ENCODE results near the gene CEP152. TPM values are rescaled to one million over a fixed set of nuclear protein-coding genes. Genes with fewer than 3 reads are reported as not detected.

Gene CEP152
- total RNA-seq, 2 experiments from 2014 or later: 41.5 to 43.1 TPM

GRCh38 chr15:48833526-48834239 is 22.8 kb upstream of the CEP152 start:
- no peaks in the 10 kb centered on the region for H3K4me1 Mint-ChIP-seq
- no peak overlapping the region for H3K4me3 Mint-ChIP-seq
- no peak overlapping the region for H3K27ac Mint-ChIP-seq
- POLR2A ChIA-PET: no interaction called here
- DNase-seq: no peak
- H3K27me3 Mint-ChIP-seq: peaks cover 25% of the 10 kb centered on the region
- no peaks in the 10 kb centered on the region for H3K36me3 Mint-ChIP-seq (ENCODE audit: low read depth)
- CTCF ChIA-PET: no interaction called here
- H3K9me3 Mint-ChIP-seq: peaks cover 5% of the 10 kb centered on the region

DNA sequence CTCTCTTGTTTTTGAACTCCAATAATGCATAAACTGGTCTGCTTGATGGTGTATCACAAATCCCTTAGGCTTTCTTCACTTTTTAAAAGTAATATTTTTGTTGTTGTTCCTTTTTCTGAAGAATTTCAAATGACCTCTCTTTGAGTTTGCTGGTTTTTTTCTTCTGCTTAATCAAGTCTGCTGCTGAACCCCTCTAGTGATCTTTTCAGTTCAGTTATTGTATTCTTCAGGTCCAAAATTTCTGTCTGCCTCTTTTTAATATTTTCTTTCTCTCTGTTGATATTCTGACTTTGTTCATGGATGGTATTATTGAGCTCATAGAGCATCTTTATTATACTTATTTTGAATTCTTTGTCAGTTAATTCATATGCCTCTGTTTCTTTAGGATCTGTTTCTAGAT is 21.8 kb upstream of the CEP152 start:
- CTCF ChIA-PET: no interaction called here
- no peaks in the 10 kb centered on the region for H3K4me1 Mint-ChIP-seq

DNA sequence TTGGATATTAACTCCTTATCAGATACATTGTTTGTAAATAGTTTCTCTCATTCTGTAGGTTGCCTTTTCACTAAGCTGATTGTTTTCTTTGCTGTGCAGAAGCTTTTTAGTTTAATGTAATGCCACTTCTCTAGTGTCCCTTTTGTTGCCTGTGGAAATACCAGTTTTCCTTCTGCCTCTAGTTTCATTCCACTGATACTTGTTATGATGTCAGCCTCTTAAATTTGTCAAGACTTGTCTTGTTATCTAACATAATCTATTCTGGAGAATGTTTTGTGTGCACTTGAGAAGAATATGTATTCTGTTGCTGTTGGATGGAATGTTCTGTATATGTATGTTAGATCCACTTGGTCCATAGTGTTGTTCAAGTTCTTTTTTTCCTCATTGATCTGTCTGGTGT is 18.0 kb upstream of the CEP152 start:
- H3K4me1 Mint-ChIP-seq: no peaks in the 10 kb centered on the region

More for the DNA sequence above, 21.8 kb upstream of the CEP152 start:
- Mint-ChIP-seq H3K4me3 (no peak overlapping the region), H3K27ac (no peak overlapping the region), H3K9me3 (peaks cover 5% of the 10 kb centered on the region), H3K27me3 (peaks cover 22% of the 10 kb centered on the region), H3K36me3 (ENCODE audit: low read depth) (no peaks in the 10 kb centered on the region)
- DNase-seq: no peak
- POLR2A ChIA-PET: no interaction called here

GRCh38 chr15:48828471-48828870 is 17.6 kb upstream of the CEP152 start:
- CTCF ChIA-PET: no interaction called here
- H3K27ac Mint-ChIP-seq: no peak overlapping the region
- no peaks in the 10 kb centered on the region for H3K36me3 Mint-ChIP-seq (ENCODE audit: low read depth)
- peaks cover 2% of the 10 kb centered on the region for H3K9me3 Mint-ChIP-seq
- DNase-seq: no peak
- H3K4me1 Mint-ChIP-seq: no peaks in the 10 kb centered on the region
- POLR2A ChIA-PET: no interaction called here
- H3K4me3 Mint-ChIP-seq: no peak overlapping the region
- H3K27me3 Mint-ChIP-seq: peaks cover 18% of the 10 kb centered on the region

More for the DNA sequence above, 18.0 kb upstream of the CEP152 start:
- H3K27me3 Mint-ChIP-seq: peaks cover 19% of the 10 kb centered on the region
- ChIA-PET POLR2A (no interaction called here), CTCF (no interaction called here)
- H3K27ac Mint-ChIP-seq: no peak overlapping the region
- H3K36me3 Mint-ChIP-seq (ENCODE audit: low read depth): no peaks in the 10 kb centered on the region
- H3K9me3 Mint-ChIP-seq: peaks cover 3% of the 10 kb centered on the region
- no peak overlapping the region for H3K4me3 Mint-ChIP-seq
- DNase-seq: no peak

DNA sequence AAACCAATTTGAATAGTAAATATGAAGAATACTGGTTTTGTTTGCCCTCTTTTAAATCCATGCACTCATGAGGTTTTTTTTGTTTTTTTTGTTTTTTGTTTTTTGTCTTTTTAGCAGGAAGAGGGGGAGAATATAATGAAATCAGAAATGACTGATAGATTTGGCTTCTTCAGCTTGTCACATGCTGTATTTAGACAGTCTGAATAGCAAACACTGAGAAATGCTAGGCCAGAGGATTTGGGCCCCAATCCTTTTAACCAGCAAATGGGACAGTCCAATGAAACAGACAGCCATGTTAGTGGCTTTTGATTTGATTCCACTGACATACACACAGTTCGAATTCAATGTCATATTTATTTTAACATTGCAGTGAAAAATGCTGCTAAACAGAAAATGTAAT is 14.2 kb upstream of the CEP152 start:
- ChIA-PET CTCF (no interaction called here), POLR2A (no interaction called here)
- no peak overlapping the region for H3K4me3 Mint-ChIP-seq
- peaks cover 25% of the 10 kb centered on the region for H3K27me3 Mint-ChIP-seq
- H3K9me3 Mint-ChIP-seq: no peaks in the 10 kb centered on the region
- H3K4me1 Mint-ChIP-seq: no peaks in the 10 kb centered on the region
- no peak for DNase-seq
- no peak overlapping the region for H3K27ac Mint-ChIP-seq
- no peaks in the 10 kb centered on the region for H3K36me3 Mint-ChIP-seq (ENCODE audit: low read depth)

- H3K4me3 Mint-ChIP-seq: no peak overlapping the region
- ChIA-PET CTCF (no interaction called here), POLR2A (no interaction called here)
- no peak overlapping the region for H3K27ac Mint-ChIP-seq
- H3K36me3 Mint-ChIP-seq (ENCODE audit: low read depth): no peaks in the 10 kb centered on the region
- no peak for DNase-seq
- peaks cover 22% of the 10 kb centered on the region for H3K27me3 Mint-ChIP-seq
- no peaks in the 10 kb centered on the region for H3K9me3 Mint-ChIP-seq
- no peaks in the 10 kb centered on the region for H3K4me1 Mint-ChIP-seq
Measured at GRCh38 chr15:48823706-48824105, 12.8 kb upstream of the CEP152 start.

GRCh38 chr15:48823237-48823636 is 12.4 kb upstream of the CEP152 start:
- CTCF ChIA-PET: no interaction called here
- POLR2A ChIA-PET: no interaction called here
- H3K27ac Mint-ChIP-seq: no peak overlapping the region
- DNase-seq: no peak
- H3K9me3 Mint-ChIP-seq: no peaks in the 10 kb centered on the region
- no peaks in the 10 kb centered on the region for H3K36me3 Mint-ChIP-seq (ENCODE audit: low read depth)
- H3K4me3 Mint-ChIP-seq: no peak overlapping the region
- peaks cover 21% of the 10 kb centered on the region for H3K27me3 Mint-ChIP-seq
- H3K4me1 Mint-ChIP-seq: no peaks in the 10 kb centered on the region

DNA sequence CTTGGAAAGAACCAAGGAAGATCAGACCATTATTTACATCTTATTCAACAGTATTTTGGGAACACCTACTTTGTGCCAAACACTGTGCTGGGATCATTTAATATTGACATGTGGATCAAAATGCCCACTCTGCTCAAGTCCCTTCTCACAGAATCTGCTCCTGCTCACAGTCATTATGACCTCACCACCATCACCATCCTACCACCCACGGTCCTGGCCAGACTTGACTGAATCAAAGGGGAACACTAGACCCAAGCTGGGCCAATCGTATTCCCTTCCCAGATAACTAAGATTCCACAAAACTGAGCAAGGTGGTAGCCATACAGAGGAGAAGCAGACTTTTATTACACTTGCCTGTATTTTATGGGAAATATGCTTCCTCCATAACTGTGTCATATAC is 3.4 kb upstream of the CEP152 start:
- DNase-seq: no peak
- CTCF ChIA-PET: interaction anchor here (1.1 kb wide), 1 partner anchor 13 kb away, joined by 3 read pairs; no protein-coding TSS in a partner anchor
- H3K36me3 Mint-ChIP-seq (ENCODE audit: low read depth): no peaks in the 10 kb centered on the region

GRCh38 chr15:48811325-48811958 is 573 bp upstream of the CEP152 start:
- H3K27me3 Mint-ChIP-seq: peaks cover 15% of the 10 kb centered on the region
- ChIA-PET POLR2A (interaction anchor here (0.7 to 3.0 kb wide), 25 partner anchors 10 to 1545 kb away, joined by 3 to 51 read pairs (median 5); partner anchors contain the start of genes COPS2, DUT, EID1 and FBN1), CTCF (interaction anchor here (0.7 to 2.4 kb wide), 14 partner anchors 10 to 424 kb away, joined by 3 to 15 read pairs (median 4); partner anchors contain the start of genes COPS2, EID1 and SECISBP2L)
- peak overlapping the region; percentile 84 for H3K4me3 Mint-ChIP-seq
- DNase-seq: no peak
- peaks cover 36% of the 10 kb centered on the region for H3K4me1 Mint-ChIP-seq
- H3K36me3 Mint-ChIP-seq (ENCODE audit: low read depth): peaks cover 4% of the 10 kb centered on the region
- no peak overlapping the region for H3K27ac Mint-ChIP-seq
- H3K9me3 Mint-ChIP-seq: no peaks in the 10 kb centered on the region

More for the DNA sequence above, 3.4 kb upstream of the CEP152 start:
- Mint-ChIP-seq H3K4me3 (no peak overlapping the region), H3K27me3 (peaks cover 19% of the 10 kb centered on the region), H3K4me1 (peaks cover 19% of the 10 kb centered on the region), H3K27ac (no peak overlapping the region), H3K9me3 (no peaks in the 10 kb centered on the region)
- POLR2A ChIA-PET: interaction anchor here (1.0 to 1.4 kb wide), 2 partner anchors 24 to 64 kb away, joined by 3 to 4 read pairs; partner anchors contain the start of gene EID1

DNA sequence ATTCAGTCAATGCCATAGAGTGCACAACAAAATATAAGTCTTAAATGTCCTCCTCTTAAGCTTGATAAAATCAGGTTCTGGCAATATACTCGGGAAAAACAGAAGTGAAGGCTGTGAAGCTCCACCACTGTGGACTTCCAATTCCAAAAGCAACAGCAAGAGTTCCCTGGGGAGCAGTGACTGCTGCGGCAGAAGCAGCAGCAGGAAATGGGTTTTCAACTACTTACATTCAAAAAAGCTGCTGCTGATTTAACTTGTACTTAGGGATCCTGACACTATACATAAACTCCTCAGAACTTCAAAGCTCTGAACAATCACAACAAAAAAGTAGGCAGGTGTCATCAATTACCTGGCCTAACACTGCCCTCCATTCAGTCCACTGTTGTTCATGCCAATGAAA is 4.7 kb downstream of the CEP152 start:
- peak overlapping the region; percentile 80 for H3K27ac Mint-ChIP-seq
- H3K4me3 Mint-ChIP-seq: peak overlapping the region; percentile 57
- H3K4me1 Mint-ChIP-seq: peaks cover 68% of the 10 kb centered on the region
- H3K9me3 Mint-ChIP-seq: no peaks in the 10 kb centered on the region
- ChIA-PET CTCF (interaction anchor here (1.1 kb wide), 1 partner anchor 161 kb away, joined by 4 read pairs; no protein-coding TSS in a partner anchor), POLR2A (interaction anchor here (1.1 to 1.6 kb wide), 4 partner anchors 10 to 349 kb away, joined by 3 to 5 read pairs (median 4); partner anchors contain the start of genes COPS2 and EID1)
- H3K36me3 Mint-ChIP-seq (ENCODE audit: low read depth): peaks cover 32% of the 10 kb centered on the region
- no peaks in the 10 kb centered on the region for H3K27me3 Mint-ChIP-seq
- DNase-seq: no peak

GRCh38 chr15:48805591-48805990 is 5.3 kb downstream of the CEP152 start:
- H3K36me3 Mint-ChIP-seq (ENCODE audit: low read depth): peaks cover 35% of the 10 kb centered on the region
- H3K27ac Mint-ChIP-seq: no peak overlapping the region
- no peaks in the 10 kb centered on the region for H3K27me3 Mint-ChIP-seq
- H3K4me1 Mint-ChIP-seq: peaks cover 73% of the 10 kb centered on the region
- no peak for DNase-seq
- no peaks in the 10 kb centered on the region for H3K9me3 Mint-ChIP-seq
- POLR2A ChIA-PET: interaction anchor here (1.1 to 1.5 kb wide), 3 partner anchors 9 to 350 kb away, joined by 4 to 5 read pairs (median 5); partner anchors contain the start of genes COPS2 and EID1
- no peak overlapping the region for H3K4me3 Mint-ChIP-seq
- CTCF ChIA-PET: no interaction called here

DNA sequence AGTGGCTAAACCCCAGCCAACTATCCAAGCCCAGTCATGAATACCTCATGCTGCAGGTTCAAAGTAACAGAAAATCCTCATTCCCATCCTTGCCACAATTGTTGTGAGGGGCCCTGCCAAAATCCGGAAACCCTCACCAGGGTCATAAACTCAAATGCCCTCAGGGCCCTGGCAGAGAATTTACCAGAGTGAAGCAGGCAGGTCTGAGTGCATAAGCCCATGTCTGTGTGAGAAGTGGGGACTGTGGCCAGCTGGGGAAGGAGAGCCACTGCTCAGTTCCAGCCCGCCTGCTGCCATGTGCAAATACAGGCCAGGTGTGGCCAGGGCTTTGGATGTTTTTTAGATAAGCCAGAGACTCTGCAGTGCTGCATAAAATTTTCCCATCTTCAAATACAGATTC is 7.0 kb downstream of the CEP152 start:
- POLR2A ChIA-PET: no interaction called here
- no peaks in the 10 kb centered on the region for H3K27me3 Mint-ChIP-seq
- H3K4me1 Mint-ChIP-seq: peaks cover 72% of the 10 kb centered on the region
- H3K36me3 Mint-ChIP-seq (ENCODE audit: low read depth): peaks cover 44% of the 10 kb centered on the region
- no peaks in the 10 kb centered on the region for H3K9me3 Mint-ChIP-seq
- no peak overlapping the region for H3K4me3 Mint-ChIP-seq
- DNase-seq: no peak
- H3K27ac Mint-ChIP-seq: no peak overlapping the region
- CTCF ChIA-PET: interaction anchor here (1.2 kb wide), 1 partner anchor 15 kb away, joined by 3 read pairs; no protein-coding TSS in a partner anchor

DNA sequence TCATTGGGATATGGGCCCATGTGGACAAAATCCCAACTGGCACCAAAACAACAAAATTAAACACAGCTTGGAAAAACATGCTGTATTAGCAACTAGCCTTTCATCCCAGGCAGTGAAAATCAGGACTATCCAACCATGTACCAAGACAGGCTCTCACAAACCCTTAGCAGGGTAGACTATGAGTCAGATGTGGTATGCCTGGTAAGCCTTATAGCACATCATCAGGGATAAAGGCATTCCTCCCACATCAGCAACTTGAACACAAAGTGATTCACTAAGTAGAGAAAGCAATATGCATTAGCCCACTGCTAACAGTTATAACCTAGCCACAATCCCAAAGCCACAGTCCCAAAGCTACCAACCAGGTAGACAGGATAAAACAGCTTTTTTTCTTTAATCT is 8.0 kb downstream of the CEP152 start:
- POLR2A ChIA-PET: interaction anchor here (2.7 kb wide), 1 partner anchor 8 kb away, joined by 24 read pairs; the partner anchor contains the start of gene CEP152

More for the DNA sequence above, 8.0 kb downstream of the CEP152 start:
- peaks cover 43% of the 10 kb centered on the region for H3K36me3 Mint-ChIP-seq (ENCODE audit: low read depth)
- no peak for DNase-seq
- peaks cover 75% of the 10 kb centered on the region for H3K4me1 Mint-ChIP-seq
- H3K27ac Mint-ChIP-seq: no peak overlapping the region
- no peaks in the 10 kb centered on the region for H3K27me3 Mint-ChIP-seq
- CTCF ChIA-PET: interaction anchor here (1.2 to 2.2 kb wide), 2 partner anchors 12 to 14 kb away, joined by 3 to 17 read pairs; no protein-coding TSS in a partner anchor
- H3K4me3 Mint-ChIP-seq: no peak overlapping the region
- H3K9me3 Mint-ChIP-seq: no peaks in the 10 kb centered on the region
